ENCODE results near the gene IL18BP. TPM values are rescaled to one million over a fixed set of nuclear protein-coding genes. Genes with fewer than 3 reads are reported as not detected.

Gene IL18BP
- total RNA-seq, 1 donor from 2014 or later = 1.0 TPM

DNA sequence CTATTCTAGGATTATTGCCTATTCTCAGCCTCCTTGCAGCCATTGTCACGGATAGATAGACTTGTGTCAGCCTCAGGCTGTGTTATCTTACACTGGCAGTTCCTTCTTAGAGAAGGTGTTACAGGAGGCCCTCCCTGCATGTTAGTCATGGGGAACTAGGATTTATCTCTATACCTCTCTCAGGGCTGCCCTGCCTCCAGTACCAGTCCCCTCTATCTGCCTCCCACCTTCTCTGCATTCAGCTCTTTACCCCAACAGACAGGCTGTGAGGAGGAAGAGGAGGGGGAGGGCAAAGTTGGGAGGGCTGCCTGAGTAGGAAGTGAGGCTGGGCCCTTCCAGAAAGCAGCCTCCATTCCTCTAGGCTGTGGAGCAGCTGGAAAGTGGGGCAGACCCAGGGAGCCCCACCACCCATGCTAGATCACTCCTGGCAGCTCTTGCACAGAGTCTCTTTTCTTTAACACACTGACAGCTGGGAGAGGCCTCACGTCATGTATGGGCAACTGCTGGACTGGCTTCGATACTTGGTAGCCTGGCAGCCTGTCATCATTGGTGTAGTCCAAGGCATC is 2.9 kb upstream of the IL18BP start:
- no peak overlapping the region for H3K4me3 ChIP-seq (ENCODE audit: low read depth, low read length)
- no peak for DNase-seq (ENCODE audit: low read depth)
- TF ChIP-seq, protein P1, sequence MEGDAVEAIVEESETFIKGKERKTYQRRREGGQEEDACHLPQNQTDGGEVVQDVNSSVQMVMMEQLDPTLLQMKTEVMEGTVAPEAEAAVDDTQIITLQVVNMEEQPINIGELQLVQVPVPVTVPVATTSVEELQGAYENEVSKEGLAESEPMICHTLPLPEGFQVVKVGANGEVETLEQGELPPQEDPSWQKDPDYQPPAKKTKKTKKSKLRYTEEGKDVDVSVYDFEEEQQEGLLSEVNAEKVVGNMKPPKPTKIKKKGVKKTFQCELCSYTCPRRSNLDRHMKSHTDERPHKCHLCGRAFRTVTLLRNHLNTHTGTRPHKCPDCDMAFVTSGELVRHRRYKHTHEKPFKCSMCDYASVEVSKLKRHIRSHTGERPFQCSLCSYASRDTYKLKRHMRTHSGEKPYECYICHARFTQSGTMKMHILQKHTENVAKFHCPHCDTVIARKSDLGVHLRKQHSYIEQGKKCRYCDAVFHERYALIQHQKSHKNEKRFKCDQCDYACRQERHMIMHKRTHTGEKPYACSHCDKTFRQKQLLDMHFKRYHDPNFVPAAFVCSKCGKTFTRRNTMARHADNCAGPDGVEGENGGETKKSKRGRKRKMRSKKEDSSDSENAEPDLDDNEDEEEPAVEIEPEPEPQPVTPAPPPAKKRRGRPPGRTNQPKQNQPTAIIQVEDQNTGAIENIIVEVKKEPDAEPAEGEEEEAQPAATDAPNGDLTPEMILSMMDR (conservative IDR thresholded peaks at IDR 0.05; ENCODE audit: low read depth, low read length) = no peak

DNA sequence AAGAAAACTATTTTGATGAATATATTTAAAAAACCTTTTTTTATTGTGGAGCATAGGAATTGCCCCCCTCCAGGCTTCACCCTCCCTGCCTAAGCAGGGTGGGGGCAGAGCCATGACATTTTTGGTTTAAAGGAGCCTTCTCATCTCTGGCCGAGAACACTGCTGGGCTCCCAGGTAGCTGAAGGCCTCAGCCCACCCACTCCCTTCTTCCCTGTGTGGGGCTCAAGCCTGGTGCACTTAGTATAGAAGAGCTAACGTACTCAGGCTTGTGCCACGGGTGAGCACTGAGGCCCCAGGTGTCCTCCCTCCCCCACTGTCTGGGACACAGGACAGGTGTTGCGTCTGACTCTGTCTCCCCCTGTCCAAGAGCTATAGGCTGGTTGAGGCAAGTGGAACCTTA is 2.2 kb upstream of the IL18BP start:
- H3K4me3 ChIP-seq (ENCODE audit: low read depth, low read length) = no peak overlapping the region
- TF ChIP-seq, protein P1 (conservative IDR thresholded peaks at IDR 0.05; ENCODE audit: low read depth, low read length) = no peak

DNA sequence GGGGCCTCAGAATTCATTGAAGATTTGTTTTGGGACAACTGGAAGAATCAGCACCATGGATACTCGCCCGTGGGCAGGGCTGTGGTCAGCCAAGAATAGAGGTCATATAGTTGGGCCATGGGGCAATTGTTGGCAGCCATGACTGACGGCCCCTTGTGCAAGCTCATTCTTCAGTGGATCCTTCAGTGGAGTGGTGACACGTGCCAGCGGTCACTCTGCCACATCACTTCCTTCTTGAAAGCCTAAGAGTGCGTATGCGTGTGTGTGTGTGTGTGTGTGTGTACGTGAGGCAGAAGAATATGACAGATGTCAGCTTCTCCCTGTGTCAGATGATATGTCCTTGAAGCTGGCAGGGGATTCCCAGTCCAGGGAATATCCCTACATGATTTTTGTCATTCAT is 1.8 kb upstream of the IL18BP start:
- TF ChIP-seq, protein P1 (conservative IDR thresholded peaks at IDR 0.05; ENCODE audit: low read depth, low read length) = no peak
- DNase-seq (ENCODE audit: low read depth) = no peak
- no peak overlapping the region for H3K4me3 ChIP-seq (ENCODE audit: low read depth, low read length)

More for the DNA sequence above, 2.2 kb upstream of the IL18BP start:
- DNase-seq (ENCODE audit: low read depth) = no peak

DNA sequence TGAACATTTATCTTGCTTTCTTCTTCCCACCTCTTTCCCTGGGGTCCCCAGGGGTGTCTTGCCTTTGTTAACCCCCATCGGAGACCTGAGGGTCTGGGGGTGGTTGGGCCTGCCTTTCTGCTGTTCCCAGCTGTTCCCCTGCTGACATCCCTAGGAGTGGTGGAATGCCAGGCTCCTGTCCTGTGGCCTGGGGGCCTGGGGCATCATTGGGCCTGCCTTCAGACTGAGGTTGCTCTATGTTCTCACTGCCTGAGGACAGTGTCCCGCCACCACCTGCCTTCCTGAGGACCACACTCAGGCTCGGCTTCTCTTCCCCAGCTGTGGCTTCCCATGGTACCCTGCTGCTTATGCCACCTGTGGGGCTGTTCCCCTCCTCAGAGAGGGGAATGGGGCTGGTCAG is 1.1 kb upstream of the IL18BP start:
- TF ChIP-seq, protein P1 (conservative IDR thresholded peaks at IDR 0.05; ENCODE audit: low read depth, low read length) = no peak
- H3K4me3 ChIP-seq (ENCODE audit: low read depth, low read length) = no peak overlapping the region
- DNase-seq (ENCODE audit: low read depth) = no peak

DNA sequence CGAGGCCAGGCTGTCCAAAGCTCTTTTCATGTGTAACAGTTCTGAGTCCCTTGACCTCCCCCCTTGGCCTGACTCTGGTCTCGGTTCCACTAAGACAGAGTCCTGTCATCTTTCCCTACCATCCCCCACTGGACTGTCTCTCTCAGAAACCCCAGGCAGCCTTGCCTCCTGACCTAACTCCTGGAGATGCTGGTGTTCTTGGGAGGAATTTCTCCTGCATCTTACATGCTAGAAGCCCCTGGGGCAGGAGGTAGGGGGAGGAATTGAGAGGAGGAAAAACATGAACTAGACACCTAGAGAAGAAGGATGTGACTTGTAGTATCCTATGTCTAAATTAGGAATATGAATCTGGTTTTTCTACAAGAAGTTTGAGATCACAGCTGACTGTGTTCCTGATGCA is 648 bp upstream of the IL18BP start:
- TF ChIP-seq, protein P1 (conservative IDR thresholded peaks at IDR 0.05; ENCODE audit: low read depth, low read length) = no peak

DNA sequence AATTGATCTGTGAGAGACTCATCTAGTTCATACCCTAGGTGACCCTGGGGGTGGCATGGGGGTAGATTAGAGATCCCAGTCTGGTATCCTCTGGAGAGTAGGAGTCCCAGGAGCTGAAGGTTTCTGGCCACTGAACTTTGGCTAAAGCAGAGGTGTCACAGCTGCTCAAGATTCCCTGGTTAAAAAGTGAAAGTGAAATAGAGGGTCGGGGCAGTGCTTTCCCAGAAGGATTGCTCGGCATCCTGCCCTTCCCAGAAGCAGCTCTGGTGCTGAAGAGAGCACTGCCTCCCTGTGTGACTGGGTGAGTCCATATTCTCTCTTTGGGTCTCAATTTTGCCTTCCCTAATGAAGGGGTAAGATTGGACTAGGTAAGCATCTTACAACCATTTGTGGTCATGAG is 653 bp downstream of the IL18BP start:
- TF ChIP-seq, protein P1 (conservative IDR thresholded peaks at IDR 0.05; ENCODE audit: low read depth, low read length) = no peak
- H3K4me3 ChIP-seq (ENCODE audit: low read depth, low read length) = no peak overlapping the region
- no peak for DNase-seq (ENCODE audit: low read depth)

More for the DNA sequence above, 648 bp upstream of the IL18BP start:
- H3K4me3 ChIP-seq (ENCODE audit: low read depth, low read length) = no peak overlapping the region
- no peak for DNase-seq (ENCODE audit: low read depth)

DNA sequence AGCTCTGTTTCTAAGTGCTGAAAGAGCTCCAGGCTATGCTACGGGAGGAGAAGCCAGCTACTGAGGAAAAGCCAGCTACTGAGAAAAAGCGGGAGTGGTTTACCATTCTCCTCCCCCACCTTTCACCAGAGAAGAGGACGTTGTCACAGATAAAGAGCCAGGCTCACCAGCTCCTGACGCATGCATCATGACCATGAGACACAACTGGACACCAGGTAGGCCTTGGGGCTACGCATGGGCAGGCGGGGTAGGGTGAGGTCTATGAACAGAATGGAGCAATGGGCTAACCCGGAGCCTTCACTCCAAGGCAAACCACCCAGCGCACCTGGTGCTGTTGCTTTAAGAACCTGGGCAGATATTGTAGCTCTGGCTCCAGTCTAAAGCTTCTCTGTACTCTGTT is 1.1 kb downstream of the IL18BP start:
- TF ChIP-seq, protein P1 (conservative IDR thresholded peaks at IDR 0.05; ENCODE audit: low read depth, low read length) = no peak
- no peak for DNase-seq (ENCODE audit: low read depth)
- H3K4me3 ChIP-seq (ENCODE audit: low read depth, low read length) = no peak overlapping the region
